Measurements from ENCODE around the gene METRNL. TPM values are rescaled to one million over a fixed set of nuclear protein-coding genes. Genes with fewer than 3 reads are reported as not detected.
A peak's percentile ranks its signal among the peaks of the same experiment; 100 is the strongest.

Gene METRNL
- total RNA-seq, 1 experiment from 2014 or later, result 238 TPM

- no peak overlapping the region for H3K4me3 ChIP-seq
Observed at GRCh38 chr17:83103200-83103942, 24.0 kb downstream of the METRNL start.

DNA sequence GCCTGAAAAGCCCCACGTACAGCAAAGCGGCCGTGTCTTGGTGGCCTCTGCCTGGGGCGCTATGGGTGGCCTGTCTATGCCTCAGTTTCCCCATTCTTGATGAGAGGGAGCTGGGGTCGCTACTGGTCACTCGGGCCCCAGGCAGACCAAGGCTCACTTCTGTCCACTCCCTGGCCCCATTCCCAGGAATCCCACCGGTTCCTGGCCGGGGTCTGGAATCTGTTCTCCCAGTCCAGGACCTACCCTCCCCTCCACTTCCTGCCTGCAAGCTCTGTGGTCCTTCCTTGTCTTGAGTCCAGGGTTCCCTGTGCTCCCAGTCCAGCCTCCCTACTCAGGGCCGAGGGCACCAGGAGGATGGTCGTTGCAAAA lies 24.5 kb downstream of the METRNL start:
- Histone ChIP-seq H3K4me3 (no peak overlapping the region), H3K36me3 (no peaks in the 10 kb centered on the region), H3K27me3 (no peaks in the 10 kb centered on the region), H3K9me3 (no peaks in the 10 kb centered on the region)
- DNase-seq, result no peak

More at GRCh38 chr17:83103200-83103942, 24.0 kb downstream of the METRNL start:
- no peaks in the 10 kb centered on the region for H3K9me3 ChIP-seq
- no peak for DNase-seq
- H3K27me3 ChIP-seq, result no peaks in the 10 kb centered on the region
- H3K36me3 ChIP-seq, result no peaks in the 10 kb centered on the region

- no peaks in the 10 kb centered on the region for H3K9me3 ChIP-seq
- no peak overlapping the region for H3K4me3 ChIP-seq
- no peak for DNase-seq
- no peaks in the 10 kb centered on the region for H3K36me3 ChIP-seq
- H3K27me3 ChIP-seq, result no peaks in the 10 kb centered on the region
Observed at GRCh38 chr17:83104577-83105505, 25.4 kb downstream of the METRNL start.

DNA sequence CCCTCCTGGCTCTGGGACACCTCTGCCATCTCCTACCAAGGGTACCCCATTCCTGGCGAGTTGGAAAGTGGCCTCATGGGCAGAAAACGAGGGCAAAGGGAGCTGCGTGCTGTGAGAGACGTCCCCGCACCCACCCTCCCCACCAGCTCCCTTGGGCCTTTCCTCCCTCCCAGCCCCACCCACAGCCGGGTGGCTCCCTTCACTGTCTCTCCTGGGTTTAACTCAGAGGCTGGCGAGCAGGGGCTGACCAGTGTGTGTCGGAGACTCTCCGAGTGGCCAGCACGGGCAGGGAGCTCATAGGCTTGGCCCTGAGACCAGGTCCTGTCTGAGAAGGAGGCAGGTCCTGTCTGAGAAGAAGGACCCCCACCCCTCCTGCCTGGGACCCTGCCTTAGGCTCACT lies 26.1 kb downstream of the METRNL start:
- Histone ChIP-seq H3K36me3 (no peaks in the 10 kb centered on the region), H3K4me3 (no peak overlapping the region), H3K9me3 (no peaks in the 10 kb centered on the region), H3K27me3 (no peaks in the 10 kb centered on the region)
- DNase-seq, result no peak

- Histone ChIP-seq H3K4me3 (no peak overlapping the region), H3K9me3 (no peaks in the 10 kb centered on the region), H3K36me3 (no peaks in the 10 kb centered on the region), H3K27me3 (no peaks in the 10 kb centered on the region)
- no peak for DNase-seq
Observed at GRCh38 chr17:83106056-83106588, 26.7 kb downstream of the METRNL start.

GRCh38 chr17:83106913-83107655 lies 27.7 kb downstream of the METRNL start:
- H3K9me3 ChIP-seq, result no peaks in the 10 kb centered on the region
- no peaks in the 10 kb centered on the region for H3K36me3 ChIP-seq
- no peak overlapping the region for H3K4me3 ChIP-seq
- H3K27me3 ChIP-seq, result no peaks in the 10 kb centered on the region
- no peak for DNase-seq

DNA sequence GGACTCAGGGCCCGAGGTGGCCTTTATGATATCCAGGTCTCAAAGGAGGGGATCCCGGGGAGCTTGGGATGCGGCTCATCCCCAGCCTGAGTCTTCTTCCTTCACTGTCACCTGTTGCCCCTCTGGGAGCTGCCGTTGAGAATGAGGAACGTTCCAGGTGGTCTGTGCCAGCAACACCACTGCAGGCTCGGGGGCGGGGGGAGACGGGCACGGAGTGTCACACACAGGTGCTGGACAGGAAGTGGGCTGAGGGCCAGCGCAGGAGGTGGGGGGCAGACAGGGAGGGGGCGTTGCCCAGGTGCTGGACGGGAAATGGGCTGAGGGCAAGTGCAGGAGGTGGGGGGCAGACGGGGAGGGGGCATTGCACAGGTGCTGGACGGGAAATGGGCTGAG lies 28.2 kb downstream of the METRNL start:
- Histone ChIP-seq H3K9me3 (no peaks in the 10 kb centered on the region), H3K36me3 (no peaks in the 10 kb centered on the region), H3K4me3 (no peak overlapping the region), H3K27me3 (no peaks in the 10 kb centered on the region)
- no peak for DNase-seq

DNA sequence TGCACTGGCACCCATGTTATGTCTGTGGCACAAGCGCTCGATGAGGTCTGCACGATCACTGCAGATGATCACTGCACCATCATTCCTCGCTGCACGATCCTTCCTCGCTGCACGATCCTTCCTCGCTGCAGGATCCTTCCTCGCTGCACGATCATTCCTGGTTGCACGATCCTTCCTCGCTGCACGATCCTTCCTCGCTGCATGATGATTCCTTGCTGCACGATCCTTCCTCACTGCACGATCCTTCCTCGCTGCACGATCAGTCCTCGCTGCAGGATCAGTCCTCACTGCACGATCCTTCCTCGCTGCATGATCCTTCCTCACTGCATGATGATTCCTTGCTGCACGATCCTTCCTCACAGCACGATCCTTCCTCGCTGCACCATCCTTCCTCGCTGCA lies 29.3 kb downstream of the METRNL start:
- Histone ChIP-seq H3K9me3 (no peaks in the 10 kb centered on the region), H3K36me3 (no peaks in the 10 kb centered on the region), H3K4me3 (no peak overlapping the region), H3K27me3 (no peaks in the 10 kb centered on the region)
- DNase-seq, result no peak

DNA sequence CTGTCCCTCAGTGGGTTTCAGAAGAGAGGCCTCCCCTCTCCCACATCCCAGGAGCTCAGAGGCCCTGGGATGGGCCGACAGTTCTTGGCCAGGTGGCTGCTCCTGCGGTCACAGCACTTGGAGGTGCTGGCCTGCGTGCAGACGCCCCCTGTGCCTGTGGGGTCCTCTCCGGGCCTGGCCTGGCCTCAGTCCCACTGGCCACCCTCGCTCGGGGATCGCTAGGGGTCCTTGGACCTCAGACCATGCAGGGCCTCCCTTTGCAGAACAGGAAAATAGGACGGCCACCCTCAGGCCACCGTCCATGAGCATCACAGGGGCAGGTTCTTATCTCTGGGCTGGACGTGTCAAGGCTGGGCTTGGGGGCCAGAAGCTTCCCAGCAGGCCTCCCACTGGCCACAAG lies 30.0 kb downstream of the METRNL start:
- H3K36me3 ChIP-seq, result no peaks in the 10 kb centered on the region
- no peaks in the 10 kb centered on the region for H3K27me3 ChIP-seq
- no peak overlapping the region for H3K4me3 ChIP-seq
- H3K9me3 ChIP-seq, result no peaks in the 10 kb centered on the region
- no peak for DNase-seq

DNA sequence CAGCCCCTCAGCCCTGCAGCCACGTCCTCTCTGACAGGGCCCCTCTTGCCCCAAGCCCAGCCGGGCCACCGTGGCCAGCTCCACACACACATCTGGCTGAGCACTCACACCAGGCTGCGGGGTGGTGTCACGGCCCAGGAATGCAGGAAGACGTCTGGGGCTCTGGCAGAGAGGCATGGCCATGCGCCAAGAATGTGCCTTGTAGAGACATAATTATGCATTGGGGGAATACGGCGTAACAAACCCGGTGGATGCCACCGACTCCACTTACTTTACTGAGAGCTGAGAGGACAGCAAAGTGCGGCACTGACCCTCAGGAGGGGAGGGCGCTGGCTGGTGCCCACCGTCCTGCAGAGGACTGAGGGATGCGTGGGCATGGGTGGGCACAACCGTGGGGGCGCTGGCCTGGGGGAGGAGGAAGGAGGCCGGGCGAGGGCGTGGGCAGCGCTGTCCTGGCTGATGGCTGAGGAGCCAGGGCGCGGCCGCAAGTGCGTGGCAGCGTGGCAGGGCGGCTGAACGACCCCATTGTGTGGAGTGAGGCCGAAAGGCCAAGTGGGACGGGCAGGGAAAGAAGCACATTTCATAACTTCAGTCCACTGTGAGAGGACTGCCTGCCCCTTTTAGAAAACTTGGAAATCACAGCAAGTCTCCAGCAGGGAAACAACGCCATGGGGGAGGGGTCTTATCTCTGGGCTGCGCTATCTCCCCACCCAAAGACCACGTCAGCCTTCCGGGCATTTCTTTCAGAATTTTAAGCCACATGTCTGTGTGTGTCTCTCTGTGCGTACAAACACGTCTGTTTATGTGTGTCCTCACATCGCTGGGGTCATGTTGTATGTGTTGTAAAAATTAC lies 30.6 kb downstream of the METRNL start:
- peak; percentile 100 for DNase-seq
- Histone ChIP-seq H3K9me3 (no peaks in the 10 kb centered on the region), H3K4me3 (peak overlapping the region; percentile 31), H3K36me3 (no peaks in the 10 kb centered on the region), H3K27me3 (no peaks in the 10 kb centered on the region)

DNA sequence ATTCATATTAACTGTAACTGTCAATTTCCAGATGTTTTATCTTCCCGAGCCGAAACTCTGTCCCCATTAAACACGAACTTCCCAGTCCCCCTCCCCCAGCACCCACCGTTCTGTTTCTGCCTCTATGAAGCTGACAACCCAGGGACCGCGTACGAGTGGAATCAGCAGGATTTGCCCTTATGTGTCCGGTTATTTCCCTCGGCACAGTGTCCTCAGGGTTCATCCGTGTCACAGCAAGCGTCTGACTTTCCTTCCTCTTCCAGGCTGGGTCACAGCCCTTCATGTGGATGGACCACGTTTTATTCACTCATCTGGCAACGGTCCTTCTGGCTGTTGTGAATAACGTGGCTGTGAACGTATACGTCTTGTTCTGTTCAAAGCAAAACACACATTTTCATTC lies 31.3 kb downstream of the METRNL start:
- Histone ChIP-seq H3K9me3 (no peaks in the 10 kb centered on the region), H3K27me3 (no peaks in the 10 kb centered on the region), H3K36me3 (no peaks in the 10 kb centered on the region), H3K4me3 (no peak overlapping the region; the same call in 1 of the 2 replicates)
- peak; percentile 39 for DNase-seq

GRCh38 chr17:83111516-83112282 lies 32.3 kb downstream of the METRNL start:
- no peak overlapping the region for H3K4me3 ChIP-seq
- no peak for DNase-seq
- H3K36me3 ChIP-seq, result no peaks in the 10 kb centered on the region
- no peaks in the 10 kb centered on the region for H3K27me3 ChIP-seq
- no peaks in the 10 kb centered on the region for H3K9me3 ChIP-seq

- H3K36me3 ChIP-seq, result no peaks in the 10 kb centered on the region
- no peak overlapping the region for H3K4me3 ChIP-seq
- H3K9me3 ChIP-seq, result no peaks in the 10 kb centered on the region
- no peaks in the 10 kb centered on the region for H3K27me3 ChIP-seq
- DNase-seq, result no peak
Observed at GRCh38 chr17:83113381-83113780, 34.0 kb downstream of the METRNL start.

DNA sequence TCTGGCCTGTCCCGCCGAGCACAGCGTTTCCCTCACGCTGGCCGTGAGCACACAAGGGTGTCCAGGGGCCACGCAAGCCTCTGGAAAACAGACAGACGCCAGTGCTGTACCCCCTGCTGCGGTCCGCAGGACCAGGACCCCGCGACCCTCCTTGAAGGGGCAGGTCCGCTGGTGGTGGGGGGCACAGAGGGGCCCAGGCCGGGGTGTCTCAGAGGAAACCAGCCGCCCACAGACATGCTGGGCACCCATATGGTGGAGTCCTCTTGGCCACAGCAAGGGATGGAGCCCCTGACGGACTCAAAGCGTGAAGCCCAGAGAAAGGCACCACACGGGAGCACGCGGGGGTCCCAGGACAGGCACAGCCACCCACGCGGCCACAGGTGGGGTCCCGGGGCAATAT lies 34.4 kb downstream of the METRNL start:
- H3K9me3 ChIP-seq, result no peaks in the 10 kb centered on the region
- H3K27me3 ChIP-seq, result no peaks in the 10 kb centered on the region
- DNase-seq, result no peak
- H3K4me3 ChIP-seq, result no peak overlapping the region
- H3K36me3 ChIP-seq, result no peaks in the 10 kb centered on the region

- H3K9me3 ChIP-seq, result no peaks in the 10 kb centered on the region
- no peaks in the 10 kb centered on the region for H3K36me3 ChIP-seq
- no peaks in the 10 kb centered on the region for H3K27me3 ChIP-seq
- no peak for DNase-seq
- H3K4me3 ChIP-seq, result no peak overlapping the region
Observed at GRCh38 chr17:83114706-83115105, 35.3 kb downstream of the METRNL start.
